GM18858 (cell line): ENCODE measurements around the gene TMEM156.
"Not testable (repeated sequence)": the region's sequence is repeated elsewhere in the genome, so short reads cannot be mapped to it uniquely, and the experiment has no call there.

Experiments
- ATAC-seq: cut with Tn5 transposase; IDR thresholded peaks from one replicate; pipeline ENCODE4 v1.9.1; 2021; ENCODE audit not compliant: unreplicated experiment

Gene TMEM156

GRCh38 chr4:38959248-38959647, 73.0 kb downstream of the TMEM156 start:
- ATAC-seq, result not testable (repeated sequence)

- ATAC-seq, result no peak
These were observed 73.6 kb downstream of the TMEM156 start for GRCh38 chr4:38958453-38959190.

GRCh38 chr4:38957893-38958292, 74.3 kb downstream of the TMEM156 start:
- ATAC-seq, result no peak

GRCh38 chr4:38957261-38957815, 74.9 kb downstream of the TMEM156 start:
- ATAC-seq, result no peak

GRCh38 chr4:38955957-38956356, 76.3 kb downstream of the TMEM156 start:
- no peak for ATAC-seq

- ATAC-seq, result no peak
These were observed 77.5 kb downstream of the TMEM156 start for GRCh38 chr4:38954727-38955126.

GRCh38 chr4:38952017-38952416, 80.2 kb downstream of the TMEM156 start:
- ATAC-seq, result no peak

- ATAC-seq, result no peak
These were observed 80.6 kb downstream of the TMEM156 start for GRCh38 chr4:38951598-38951997.

- ATAC-seq, result no peak
These were observed 81.5 kb downstream of the TMEM156 start for GRCh38 chr4:38950734-38951133.

GRCh38 chr4:38950159-38950558, 82.0 kb downstream of the TMEM156 start:
- ATAC-seq, result no peak

- ATAC-seq, result no peak
These were observed 82.7 kb downstream of the TMEM156 start for GRCh38 chr4:38949411-38950051.

GRCh38 chr4:38948551-38948950, 83.7 kb downstream of the TMEM156 start:
- ATAC-seq, result no peak

GRCh38 chr4:38946919-38947318, 85.3 kb downstream of the TMEM156 start:
- no peak for ATAC-seq

- no peak for ATAC-seq
These were observed 87.8 kb downstream of the TMEM156 start for GRCh38 chr4:38944440-38944839.

- no peak for ATAC-seq
These were observed 88.9 kb downstream of the TMEM156 start for GRCh38 chr4:38943343-38943742.

GRCh38 chr4:38941906-38942305, 90.3 kb downstream of the TMEM156 start:
- not testable (repeated sequence) for ATAC-seq

- no peak for ATAC-seq
These were observed 91.7 kb downstream of the TMEM156 start for GRCh38 chr4:38940476-38940875.

GRCh38 chr4:38939165-38939564, 93.0 kb downstream of the TMEM156 start:
- peak; percentile 94 for ATAC-seq

- ATAC-seq, result no peak
These were observed 96.7 kb downstream of the TMEM156 start for GRCh38 chr4:38935391-38936073.

GRCh38 chr4:38931125-38931524, 101.1 kb downstream of the TMEM156 start:
- ATAC-seq, result no peak

- ATAC-seq, result no peak
These were observed 101.5 kb downstream of the TMEM156 start for GRCh38 chr4:38930707-38931106.

- peak; percentile 69 for ATAC-seq
These were observed 102.0 kb downstream of the TMEM156 start for GRCh38 chr4:38930204-38930603.
